Skeletal muscle tissue (tissue), 4 donors: Measurements from ENCODE around the gene ANTXR1. TPM values are rescaled to one million over a fixed set of nuclear protein-coding genes. Genes with fewer than 3 reads are reported as not detected.

Source experiments
- H3K27ac ChIP-seq: one replicate; pipeline ENCODE4 v1.7.0; 2013; ENCODE audit warnings: mild to moderate bottlenecking, low read depth, low read length, inconsistent platforms
- H3K27me3 ChIP-seq, 3 donors: one replicate each; pipeline ENCODE4 v1.7.0; 2013; ENCODE audit warnings: low read length in 3 of 3; ENCODE audit not compliant: control insufficient read depth in 3 of 3, insufficient read depth in 3 of 3
- H3K36me3 ChIP-seq, 3 donors: one replicate each; pipeline ENCODE4 v1.7.0; 2013; ENCODE audit warnings: low read length in 3 of 3; ENCODE audit not compliant: control insufficient read depth in 3 of 3, insufficient read depth in 3 of 3
- H3K4me1 ChIP-seq, 3 donors: one replicate each; pipeline ENCODE4 v1.7.0; 2013; ENCODE audit warnings: low read length in 3 of 3, mild to moderate bottlenecking in 3 of 3; ENCODE audit not compliant: control insufficient read depth in 3 of 3, insufficient read depth in 3 of 3
- H3K4me3 ChIP-seq, 3 donors: one replicate each; pipeline ENCODE4 v1.7.0; 2013; ENCODE audit warnings: low read length in 3 of 3
- H3K9ac ChIP-seq, 3 donors: one replicate each; pipeline ENCODE4 v1.7.0; 2013; ENCODE audit warnings: low read length in 3 of 3, mild to moderate bottlenecking in 3 of 3, moderate library complexity in 2 of 3, low read depth in 1 of 3
- H3K9me3 ChIP-seq, 3 donors: one replicate each; pipeline ENCODE4 v1.7.0; 2013; ENCODE audit warnings: low read length in 3 of 3; ENCODE audit not compliant: control insufficient read depth in 3 of 3
- total RNA-seq: library from RNA; depleted of rRNA; stranded (reverse); fragments of >200 nt; gene quantifications from one replicate; pipeline ENCODE4 v1.2.3, GENCODE V29; 2014
- donor health status: Osteomylitis.

The ANTXR1 gene
- total RNA-seq, 1 donor from 2014 or later = 86.6 TPM

DNA sequence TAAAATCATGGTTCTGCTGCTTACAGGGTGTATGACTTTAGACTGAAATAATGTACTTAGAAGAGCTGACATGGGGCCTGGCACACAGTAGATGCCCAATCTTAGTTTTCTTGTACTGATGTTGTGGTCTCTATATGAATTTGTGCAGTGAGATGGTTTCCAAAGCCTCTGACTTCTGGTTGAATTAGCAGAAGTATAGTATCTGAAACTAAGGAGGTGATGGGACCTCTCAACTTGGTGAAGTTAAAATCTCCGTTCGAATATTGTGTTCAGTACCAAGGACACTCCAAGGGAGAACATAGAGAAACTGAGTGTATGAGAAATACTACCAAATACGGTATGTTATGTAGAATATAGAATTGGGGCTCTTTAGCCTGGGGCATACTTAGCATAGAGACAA, 120.9 kb downstream of the ANTXR1 start:
- H3K4me1 ChIP-seq = peaks cover 0 to 7% (median 5%) of the 10 kb centered on the region in 3 donors

DNA sequence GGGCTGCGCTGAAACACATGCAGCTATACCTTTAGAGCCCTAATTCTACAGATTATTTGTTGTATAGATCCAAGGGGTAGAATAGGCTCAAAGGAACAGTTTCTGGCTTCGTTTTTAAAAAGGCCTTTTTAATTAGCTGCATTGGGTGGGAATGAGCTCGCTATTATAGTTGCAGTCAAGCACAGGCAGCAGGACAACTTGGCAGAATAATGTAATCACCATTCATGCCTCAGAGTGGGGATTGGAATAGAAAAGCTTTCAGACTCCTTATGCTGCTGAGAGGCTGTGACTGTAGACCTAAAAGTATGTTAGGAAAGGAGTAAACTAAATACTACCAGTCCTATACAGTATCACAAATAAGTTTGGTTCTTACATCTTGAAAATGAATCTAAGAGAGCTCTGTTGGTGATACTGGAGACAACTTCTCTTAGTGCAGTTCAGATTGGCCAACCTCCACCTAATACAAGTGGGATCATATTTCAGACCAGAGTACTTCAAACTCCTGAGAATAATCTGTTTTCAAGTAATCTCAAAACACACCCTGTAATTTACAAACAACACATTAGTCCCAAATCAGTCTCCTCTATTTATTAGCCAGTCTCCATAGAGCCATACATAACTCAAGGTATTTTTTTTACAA, 121.4 kb downstream of the ANTXR1 start:
- H3K27me3 ChIP-seq = no peaks in the 10 kb centered on the region
- no peak overlapping the region for H3K27ac ChIP-seq
- no peaks in the 10 kb centered on the region for H3K9me3 ChIP-seq
- no peak overlapping the region for H3K4me3 ChIP-seq
- H3K9ac ChIP-seq = no peak overlapping the region
- H3K36me3 ChIP-seq = peaks cover 0 to 2% (median 0%) of the 10 kb centered on the region in 3 donors
- H3K4me1 ChIP-seq = peaks cover 3 to 10% (median 7%) of the 10 kb centered on the region in 3 donors

More for the DNA sequence above, 120.9 kb downstream of the ANTXR1 start:
- H3K27me3 ChIP-seq = no peaks in the 10 kb centered on the region
- no peak overlapping the region for H3K9ac ChIP-seq
- no peak overlapping the region for H3K4me3 ChIP-seq
- H3K36me3 ChIP-seq = peaks cover 0 to 2% (median 0%) of the 10 kb centered on the region in 3 donors
- H3K9me3 ChIP-seq = no peaks in the 10 kb centered on the region
- H3K27ac ChIP-seq = no peak overlapping the region

DNA sequence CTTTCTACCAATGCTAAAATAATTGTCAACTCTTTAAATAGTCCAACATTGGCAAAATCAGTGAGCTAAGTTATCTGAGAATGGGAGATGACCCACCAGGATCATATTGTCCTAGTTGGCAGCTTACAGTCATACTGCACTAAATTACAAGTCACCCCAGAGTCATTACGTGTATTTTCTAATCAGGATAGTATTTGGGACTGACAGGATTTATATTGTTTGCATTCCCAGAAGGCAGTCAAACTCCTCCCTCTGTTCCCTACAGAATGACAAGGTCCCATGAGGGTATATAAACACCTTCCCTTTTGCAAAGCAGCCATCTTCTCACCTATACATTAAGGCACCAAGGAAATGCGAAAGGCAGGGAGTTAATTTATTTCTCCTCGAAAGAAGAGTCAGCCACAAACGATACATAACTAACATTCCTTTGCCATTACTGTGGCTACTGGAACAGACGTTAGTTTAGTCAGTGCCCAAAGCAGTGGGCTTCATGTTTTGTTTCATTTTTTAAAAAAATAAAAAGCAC, 125.3 kb downstream of the ANTXR1 start:
- Histone ChIP-seq H3K9ac (no peak overlapping the region), H3K4me3 (no peak overlapping the region), H3K27ac (no peak overlapping the region)

DNA sequence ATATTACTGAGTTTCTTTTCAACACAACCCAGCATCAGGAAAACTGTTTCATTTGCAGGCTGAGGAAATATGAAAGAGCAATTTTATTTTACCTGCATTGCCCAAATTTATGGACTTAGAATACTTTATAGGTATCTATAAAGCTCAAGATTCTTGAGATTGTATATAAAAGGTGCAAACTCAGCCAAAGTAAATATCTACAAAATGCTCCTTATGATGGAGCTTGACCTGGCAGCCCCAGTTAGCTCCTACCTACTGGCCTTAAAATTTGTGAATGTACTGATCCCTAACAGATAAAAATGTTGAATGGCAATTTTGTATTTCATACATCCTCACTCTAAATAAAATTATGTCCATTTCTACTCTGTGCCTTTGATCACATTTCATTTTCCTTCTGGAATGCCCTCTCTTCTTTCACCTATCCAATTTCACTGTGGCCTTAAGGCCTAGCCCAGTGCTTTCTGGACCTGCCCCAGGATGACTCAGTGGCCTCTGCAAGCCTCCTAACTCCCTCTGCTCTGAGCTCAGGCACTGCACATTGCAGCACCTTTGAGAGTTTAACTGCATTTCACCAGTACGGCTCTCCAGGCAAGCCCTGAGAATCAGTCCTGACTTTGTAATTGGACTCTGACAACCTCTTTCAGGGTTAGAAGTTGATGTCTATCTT, 125.9 kb downstream of the ANTXR1 start:
- no peak overlapping the region for H3K27ac ChIP-seq
- H3K9ac ChIP-seq = no peak overlapping the region

More for the DNA sequence above, 125.3 kb downstream of the ANTXR1 start:
- no peaks in the 10 kb centered on the region for H3K27me3 ChIP-seq
- H3K4me1 ChIP-seq = peaks cover 3 to 10% (median 7%) of the 10 kb centered on the region in 3 donors
- H3K9me3 ChIP-seq = no peaks in the 10 kb centered on the region
- H3K36me3 ChIP-seq = no peaks in the 10 kb centered on the region

DNA sequence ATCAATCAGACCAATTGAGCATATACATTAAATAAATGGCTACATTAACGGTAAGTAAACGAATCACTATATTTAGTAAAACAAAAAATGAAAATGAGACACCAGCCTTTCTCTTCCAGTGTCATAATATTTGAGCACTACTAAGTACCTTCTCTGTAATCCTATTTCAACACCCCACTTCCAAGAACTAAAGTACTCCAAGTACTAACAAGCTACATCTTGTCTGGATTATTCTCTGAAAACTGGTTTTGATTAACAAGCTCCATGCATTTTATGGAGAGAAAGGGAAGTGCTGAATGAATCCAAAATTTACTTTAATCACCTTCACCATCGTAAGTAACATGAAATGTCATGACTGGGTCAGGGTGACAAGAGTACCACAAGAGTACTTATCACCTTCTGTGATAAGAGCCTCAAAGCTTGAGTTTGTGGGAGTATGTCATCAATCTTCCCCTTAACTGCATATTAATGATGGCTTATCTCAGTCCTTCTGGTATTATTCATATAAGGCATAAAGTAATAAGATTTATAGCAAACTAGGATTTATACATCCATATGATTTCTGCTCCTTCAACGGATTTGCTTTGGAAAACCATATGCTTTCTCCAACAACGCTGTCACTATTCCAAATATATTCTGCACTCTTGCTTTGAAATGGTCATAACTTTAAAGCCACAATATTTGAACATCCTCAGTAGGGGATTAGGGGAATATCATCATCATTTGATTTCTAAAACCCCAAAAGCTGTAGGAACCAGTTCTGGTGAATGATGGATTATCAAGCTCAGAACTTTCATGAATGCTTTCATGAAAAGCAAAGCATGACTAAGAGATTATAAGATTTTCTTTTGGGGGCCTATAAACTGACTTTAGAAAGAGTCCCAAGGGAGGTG, 127.0 kb downstream of the ANTXR1 start:
- Histone ChIP-seq H3K4me3 (no peak overlapping the region), H3K4me1 (peaks cover 3 to 19% (median 12%) of the 10 kb centered on the region in 3 donors), H3K27ac (no peak overlapping the region)

More for the DNA sequence above, 125.9 kb downstream of the ANTXR1 start:
- H3K27me3 ChIP-seq = no peaks in the 10 kb centered on the region
- no peaks in the 10 kb centered on the region for H3K9me3 ChIP-seq
- peaks cover 3 to 10% (median 10%) of the 10 kb centered on the region in 3 donors for H3K4me1 ChIP-seq
- no peak overlapping the region for H3K4me3 ChIP-seq
- H3K36me3 ChIP-seq = no peaks in the 10 kb centered on the region

DNA sequence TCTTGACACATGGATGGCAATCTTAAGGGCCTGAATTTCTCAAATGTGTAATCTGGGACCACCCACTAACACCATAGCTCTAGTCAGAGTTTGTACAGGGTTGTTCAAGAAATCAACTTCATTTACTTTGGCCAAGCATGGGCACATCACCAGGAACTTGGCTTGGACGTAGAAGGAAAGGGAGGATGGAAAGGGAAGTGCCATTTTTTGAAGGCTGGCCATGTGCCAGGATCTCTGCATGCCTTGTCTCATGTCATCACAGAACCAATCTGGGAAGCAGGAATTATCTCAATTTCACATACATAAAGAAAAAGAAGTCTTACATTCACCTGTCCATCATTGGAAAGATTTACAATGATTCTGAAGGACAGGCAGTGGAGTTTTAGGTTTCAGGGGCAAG, 128.1 kb downstream of the ANTXR1 start:
- H3K9me3 ChIP-seq = no peaks in the 10 kb centered on the region

More for the DNA sequence above, 127.0 kb downstream of the ANTXR1 start:
- H3K36me3 ChIP-seq = no peaks in the 10 kb centered on the region
- H3K27me3 ChIP-seq = no peaks in the 10 kb centered on the region
- no peaks in the 10 kb centered on the region for H3K9me3 ChIP-seq
- no peak overlapping the region for H3K9ac ChIP-seq

DNA sequence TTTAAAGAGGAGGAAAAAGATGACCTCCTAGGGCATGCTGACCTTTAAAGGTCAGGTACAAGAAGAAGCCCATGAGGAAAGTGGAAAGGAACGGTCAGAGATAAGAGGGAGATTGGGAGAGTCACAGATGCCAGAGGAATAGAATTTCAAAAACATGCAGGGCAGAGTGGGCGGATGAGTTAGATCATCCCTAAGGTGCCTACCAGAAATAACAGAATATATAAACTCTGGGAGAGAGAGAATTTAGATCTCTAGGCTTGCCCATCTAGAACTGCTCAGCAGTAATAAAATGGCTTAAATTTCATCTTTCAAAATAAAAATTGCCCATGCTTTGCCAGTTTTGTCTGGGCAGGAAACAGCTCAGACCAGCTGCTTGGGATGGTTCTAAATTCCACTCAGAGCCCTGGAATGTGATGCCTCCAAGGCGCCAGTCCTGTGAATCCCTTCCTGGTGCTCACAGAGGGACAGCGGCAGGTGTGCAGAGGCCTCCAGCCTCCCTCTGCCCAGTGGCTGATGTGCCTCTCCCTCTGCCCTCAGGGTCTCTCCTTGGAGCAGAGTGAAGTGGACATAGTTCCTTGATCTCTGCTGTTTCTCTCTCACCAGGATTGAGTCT, 130.9 kb downstream of the ANTXR1 start:
- Histone ChIP-seq H3K27ac (no peak overlapping the region), H3K9me3 (no peaks in the 10 kb centered on the region), H3K4me3 (no peak overlapping the region), H3K36me3 (no peaks in the 10 kb centered on the region), H3K4me1 (peaks cover 5 to 18% (median 7%) of the 10 kb centered on the region in 3 donors), H3K9ac (no peak overlapping the region), H3K27me3 (peaks cover 0 to 3% (median 0%) of the 10 kb centered on the region in 3 donors)

More for the DNA sequence above, 128.1 kb downstream of the ANTXR1 start:
- H3K4me1 ChIP-seq = peaks cover 3 to 19% (median 12%) of the 10 kb centered on the region in 3 donors
- H3K27me3 ChIP-seq = no peaks in the 10 kb centered on the region
- no peaks in the 10 kb centered on the region for H3K36me3 ChIP-seq
- H3K9ac ChIP-seq = no peak overlapping the region
- no peak overlapping the region for H3K4me3 ChIP-seq
- H3K27ac ChIP-seq = no peak overlapping the region

DNA sequence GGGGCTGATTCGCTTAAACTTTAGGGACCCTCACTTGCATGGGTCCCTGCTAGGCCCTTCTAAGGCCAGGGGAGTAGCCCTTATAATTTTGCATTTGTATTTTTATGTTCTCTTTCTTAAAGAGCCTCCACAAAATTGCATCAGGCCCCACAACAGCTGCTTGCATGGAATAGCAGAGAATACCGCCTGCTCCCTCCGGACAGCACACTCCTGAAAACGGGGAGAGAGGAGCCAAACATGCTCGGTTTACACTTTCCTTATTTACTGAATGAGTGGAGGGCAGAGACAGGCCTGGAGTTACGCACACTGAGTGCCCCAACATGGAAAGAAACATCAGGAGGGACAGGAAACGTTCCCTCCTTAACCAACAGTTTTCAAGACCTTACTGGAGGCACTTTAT, 132.2 kb downstream of the ANTXR1 start:
- H3K4me1 ChIP-seq = peaks cover 7 to 23% (median 7%) of the 10 kb centered on the region in 3 donors
- no peaks in the 10 kb centered on the region for H3K36me3 ChIP-seq
- peak overlapping the region; percentile 10 for H3K27ac ChIP-seq
- no peak overlapping the region for H3K4me3 ChIP-seq
- no peaks in the 10 kb centered on the region for H3K9me3 ChIP-seq
- H3K27me3 ChIP-seq = peaks cover 0 to 3% (median 0%) of the 10 kb centered on the region in 3 donors
- no peak overlapping the region for H3K9ac ChIP-seq

DNA sequence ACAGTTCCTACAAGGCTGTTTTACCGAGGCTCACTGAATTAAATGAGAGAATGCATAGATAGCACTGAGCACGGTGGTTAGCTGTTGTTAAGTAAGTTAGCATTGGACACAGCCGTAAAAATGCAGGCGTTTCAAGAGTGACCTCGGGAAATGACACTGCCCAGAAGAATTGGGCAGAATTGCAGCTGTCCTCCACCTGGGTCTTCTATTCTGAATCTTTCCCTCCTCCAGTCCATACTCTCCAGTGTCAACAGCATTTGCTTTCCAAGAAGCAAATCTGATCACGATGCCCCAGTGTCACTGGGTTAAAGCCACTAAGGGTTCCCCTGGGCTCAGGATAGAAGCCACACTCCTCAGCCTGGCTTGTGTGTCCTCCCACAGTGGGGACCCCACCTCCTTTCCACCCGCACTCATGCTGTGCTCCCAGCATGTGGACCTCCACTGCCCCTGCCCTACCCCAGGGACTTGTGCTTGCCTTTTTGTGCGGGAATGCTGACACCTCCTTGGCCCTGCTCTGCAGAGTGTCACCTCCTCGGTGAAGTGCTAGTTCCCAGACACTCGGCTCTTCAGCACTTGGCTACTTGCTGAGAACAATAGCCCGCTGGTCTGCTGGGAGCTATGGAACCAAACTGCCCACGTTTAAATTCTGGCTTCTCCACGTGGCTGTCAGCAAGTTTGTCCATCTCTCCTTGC, 135.0 kb downstream of the ANTXR1 start:
- no peak overlapping the region for H3K9ac ChIP-seq

More for the DNA sequence above, 135.0 kb downstream of the ANTXR1 start:
- H3K4me1 ChIP-seq = peaks cover 7 to 26% (median 12%) of the 10 kb centered on the region in 3 donors
- H3K27me3 ChIP-seq = peaks cover 0 to 3% (median 0%) of the 10 kb centered on the region in 3 donors
- H3K4me3 ChIP-seq = no peak overlapping the region
- H3K9me3 ChIP-seq = no peaks in the 10 kb centered on the region
- H3K36me3 ChIP-seq = peaks cover 0 to 1% (median 0%) of the 10 kb centered on the region in 3 donors
- H3K27ac ChIP-seq = no peak overlapping the region
